ENCODE measurements around the gene ABCG1.

Gene ABCG1

GRCh38 chr21:42278451-42279149 is 59.7 kb downstream of the ABCG1 start:
- no peak for DNase-seq
- TF ChIP-seq GATA1 (IDR thresholded peaks at IDR 0.05; ENCODE audit: low read depth, low read length) = no peak
- no peak for TF ChIP-seq POLR2A (IDR thresholded peaks at IDR 0.05; ENCODE audit: low read length)

- TF ChIP-seq GATA1 (IDR thresholded peaks at IDR 0.05; ENCODE audit: low read depth, low read length) (no peak), POLR2A (IDR thresholded peaks at IDR 0.05; ENCODE audit: low read length) (no peak)
- no peak for DNase-seq
These were observed 60.5 kb downstream of the ABCG1 start for GRCh38 chr21:42279341-42279871.

GRCh38 chr21:42279888-42280287 is 60.9 kb downstream of the ABCG1 start:
- no peak for DNase-seq
- TF ChIP-seq GATA1 (IDR thresholded peaks at IDR 0.05; ENCODE audit: low read depth, low read length) (no peak), POLR2A (IDR thresholded peaks at IDR 0.05; ENCODE audit: low read length) (no peak)

GRCh38 chr21:42280356-42281180 is 61.6 kb downstream of the ABCG1 start:
- TF ChIP-seq GATA1 (IDR thresholded peaks at IDR 0.05; ENCODE audit: low read depth, low read length) (no peak), POLR2A (IDR thresholded peaks at IDR 0.05; ENCODE audit: low read length) (no peak)
- no peak for DNase-seq

- no peak for DNase-seq
- TF ChIP-seq GATA1 (IDR thresholded peaks at IDR 0.05; ENCODE audit: low read depth, low read length) (no peak), POLR2A (IDR thresholded peaks at IDR 0.05; ENCODE audit: low read length) (no peak)
These were observed 62.3 kb downstream of the ABCG1 start for GRCh38 chr21:42281181-42281680.

- no peak for TF ChIP-seq GATA1 (IDR thresholded peaks at IDR 0.05; ENCODE audit: low read depth, low read length)
- no peak for TF ChIP-seq POLR2A (IDR thresholded peaks at IDR 0.05; ENCODE audit: low read length)
- no peak for DNase-seq
These were observed 63.1 kb downstream of the ABCG1 start for GRCh38 chr21:42282021-42282420.

GRCh38 chr21:42282715-42283114 is 63.8 kb downstream of the ABCG1 start:
- TF ChIP-seq GATA1 (IDR thresholded peaks at IDR 0.05; ENCODE audit: low read depth, low read length) = no peak
- TF ChIP-seq POLR2A (IDR thresholded peaks at IDR 0.05; ENCODE audit: low read length) = no peak
- no peak for DNase-seq

- no peak for DNase-seq
- TF ChIP-seq POLR2A (IDR thresholded peaks at IDR 0.05; ENCODE audit: low read length) (no peak), GATA1 (IDR thresholded peaks at IDR 0.05; ENCODE audit: low read depth, low read length) (no peak)
These were observed 66.8 kb downstream of the ABCG1 start for GRCh38 chr21:42285569-42286245.

- no peak for DNase-seq
- TF ChIP-seq POLR2A (IDR thresholded peaks at IDR 0.05; ENCODE audit: low read length) (no peak), GATA1 (IDR thresholded peaks at IDR 0.05; ENCODE audit: low read depth, low read length) (no peak)
These were observed 67.5 kb downstream of the ABCG1 start for GRCh38 chr21:42286416-42286815.

GRCh38 chr21:42287193-42288083 is 68.5 kb downstream of the ABCG1 start:
- TF ChIP-seq POLR2A (IDR thresholded peaks at IDR 0.05; ENCODE audit: low read length) (no peak), GATA1 (IDR thresholded peaks at IDR 0.05; ENCODE audit: low read depth, low read length) (no peak)
- no peak for DNase-seq

GRCh38 chr21:42288962-42289361 is 70.0 kb downstream of the ABCG1 start:
- TF ChIP-seq GATA1 (IDR thresholded peaks at IDR 0.05; ENCODE audit: low read depth, low read length) (no peak), POLR2A (IDR thresholded peaks at IDR 0.05; ENCODE audit: low read length) (no peak)
- no peak for DNase-seq

GRCh38 chr21:42289926-42290325 is 71.0 kb downstream of the ABCG1 start:
- TF ChIP-seq POLR2A (IDR thresholded peaks at IDR 0.05; ENCODE audit: low read length) (no peak), GATA1 (IDR thresholded peaks at IDR 0.05; ENCODE audit: low read depth, low read length) (no peak)
- DNase-seq = no peak

- DNase-seq = no peak
- TF ChIP-seq GATA1 (IDR thresholded peaks at IDR 0.05; ENCODE audit: low read depth, low read length) = no peak
- no peak for TF ChIP-seq POLR2A (IDR thresholded peaks at IDR 0.05; ENCODE audit: low read length)
These were observed 71.6 kb downstream of the ABCG1 start for GRCh38 chr21:42290505-42290904.
